GM19025 (cell line): ENCODE data around the gene MED15.

Experiments
- ATAC-seq: cut with Tn5 transposase; IDR thresholded peaks from one replicate; pipeline ENCODE4 v1.9.1; 2021; ENCODE audit warnings: mild to moderate bottlenecking, low read depth, moderate library complexity; ENCODE audit not compliant: unreplicated experiment

Gene MED15

DNA sequence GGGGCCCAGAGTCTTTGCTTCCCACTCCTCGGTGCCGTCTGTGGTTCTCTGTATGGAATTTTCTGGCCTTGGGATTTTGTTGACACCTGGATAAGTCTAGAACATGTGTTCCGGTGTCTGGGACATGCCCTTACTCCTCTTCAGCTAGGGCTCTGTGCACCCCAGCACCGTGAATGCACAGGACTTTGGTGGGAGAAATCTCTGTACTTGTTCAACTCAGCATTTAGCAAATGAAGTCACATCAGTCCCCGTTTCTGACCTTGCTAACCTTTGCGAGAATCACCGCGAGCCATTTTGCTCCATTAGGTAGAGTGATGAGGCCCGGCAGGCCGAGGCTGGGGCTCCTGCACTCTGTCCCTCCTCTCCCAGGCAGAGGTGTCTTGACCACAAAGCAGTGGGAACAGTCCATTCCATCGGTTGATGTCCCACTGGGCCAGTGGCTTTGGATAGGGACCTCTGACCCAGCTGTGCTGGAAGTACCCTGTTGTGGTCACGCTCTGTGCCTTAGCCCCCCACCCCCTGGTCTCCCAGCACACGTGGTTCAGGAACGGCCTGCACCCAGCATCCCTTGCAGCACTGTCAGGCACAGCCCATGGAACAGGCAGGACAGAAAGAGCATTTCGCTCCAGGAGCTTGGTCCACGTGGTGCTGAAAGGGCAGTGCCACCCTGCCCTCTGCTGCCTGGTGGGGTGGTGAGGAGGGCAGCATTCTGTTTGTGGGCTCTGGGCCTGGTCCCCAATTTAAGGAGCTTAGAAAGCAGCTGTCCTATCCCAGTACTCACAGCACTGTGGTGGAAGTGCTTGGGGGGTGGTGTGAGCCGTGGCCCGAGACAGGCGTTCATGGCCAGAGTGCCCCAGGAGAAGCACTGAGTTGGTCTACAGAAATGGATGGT is 73.4 kb downstream of the MED15 start:
- no peak for ATAC-seq

GRCh38 chr22:20581503-20582170 is 74.2 kb downstream of the MED15 start:
- ATAC-seq = no peak

DNA sequence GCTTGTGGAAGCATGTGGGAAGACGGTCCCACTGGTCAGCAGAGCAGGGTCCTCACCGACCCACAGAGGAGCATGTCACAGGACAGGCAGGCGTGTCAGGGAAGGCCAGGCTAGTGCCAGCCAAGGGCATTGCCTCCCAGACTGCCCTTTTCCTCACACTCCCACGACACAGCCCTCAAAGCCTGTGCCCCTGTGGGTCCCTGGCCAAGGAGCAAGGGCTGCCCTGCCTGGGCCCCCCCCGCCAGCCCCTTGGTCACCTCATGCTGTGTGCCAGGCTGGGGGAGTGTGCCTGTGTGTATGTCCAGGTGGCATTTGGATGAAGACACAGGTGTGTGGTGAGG is 74.7 kb downstream of the MED15 start:
- ATAC-seq = no peak

DNA sequence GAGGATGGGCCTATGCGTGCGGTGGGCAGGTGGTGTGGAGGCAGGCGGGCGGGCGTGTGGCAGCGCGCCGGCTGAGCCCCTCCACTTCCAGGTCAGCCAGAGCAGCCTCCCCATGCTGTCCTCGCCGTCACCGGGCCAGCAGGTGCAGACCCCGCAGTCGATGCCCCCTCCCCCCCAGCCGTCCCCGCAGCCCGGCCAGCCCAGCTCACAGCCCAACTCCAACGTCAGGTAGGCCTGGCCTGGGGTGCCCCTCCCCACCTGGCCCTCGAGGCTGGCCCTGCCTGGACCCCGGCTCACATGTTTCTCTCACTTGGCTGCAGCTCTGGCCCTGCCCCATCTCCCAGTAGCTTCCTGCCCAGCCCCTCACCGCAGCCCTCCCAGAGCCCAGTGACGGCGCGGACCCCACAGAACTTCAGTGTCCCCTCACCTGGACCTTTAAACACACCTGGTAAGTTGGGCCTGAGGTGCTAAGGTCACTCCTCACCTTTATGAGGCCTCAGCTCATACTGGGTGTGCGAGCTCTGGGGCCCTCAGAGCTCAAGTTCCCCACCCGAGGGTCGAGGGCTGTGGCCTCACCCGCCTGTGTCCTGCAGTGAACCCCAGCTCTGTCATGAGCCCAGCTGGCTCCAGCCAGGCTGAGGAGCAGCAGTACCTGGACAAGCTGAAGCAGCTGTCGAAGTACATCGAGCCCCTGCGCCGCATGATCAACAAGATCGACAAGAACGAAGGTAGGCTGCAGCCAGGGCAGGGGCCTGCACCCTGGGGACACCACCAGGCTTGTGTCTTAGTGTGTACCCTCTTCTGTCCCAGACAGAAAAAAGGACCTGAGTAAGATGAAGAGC is 75.3 kb downstream of the MED15 start:
- ATAC-seq = no peak

DNA sequence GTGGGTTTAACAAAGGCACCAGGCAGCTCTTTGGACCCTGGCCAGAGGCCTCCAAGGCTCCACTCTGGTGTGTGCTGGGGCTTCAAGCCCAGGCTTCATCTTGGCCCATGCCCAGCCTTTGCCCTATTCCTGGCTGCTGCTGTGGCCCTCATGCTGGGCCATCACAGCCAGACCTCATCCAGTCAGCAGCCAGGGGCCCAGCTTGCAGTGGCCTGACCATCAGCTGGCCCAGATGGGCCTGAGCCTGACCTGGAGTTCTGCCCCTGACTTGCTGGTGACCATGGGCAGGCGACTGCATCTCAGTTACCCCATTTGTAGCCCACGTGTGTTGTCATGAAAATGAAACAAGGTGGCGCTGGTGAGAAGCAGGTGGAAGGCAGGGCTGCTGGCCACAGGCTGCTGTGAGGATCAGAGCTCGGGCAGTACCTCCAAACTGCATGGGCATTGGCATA is 76.1 kb downstream of the MED15 start:
- ATAC-seq = no peak

DNA sequence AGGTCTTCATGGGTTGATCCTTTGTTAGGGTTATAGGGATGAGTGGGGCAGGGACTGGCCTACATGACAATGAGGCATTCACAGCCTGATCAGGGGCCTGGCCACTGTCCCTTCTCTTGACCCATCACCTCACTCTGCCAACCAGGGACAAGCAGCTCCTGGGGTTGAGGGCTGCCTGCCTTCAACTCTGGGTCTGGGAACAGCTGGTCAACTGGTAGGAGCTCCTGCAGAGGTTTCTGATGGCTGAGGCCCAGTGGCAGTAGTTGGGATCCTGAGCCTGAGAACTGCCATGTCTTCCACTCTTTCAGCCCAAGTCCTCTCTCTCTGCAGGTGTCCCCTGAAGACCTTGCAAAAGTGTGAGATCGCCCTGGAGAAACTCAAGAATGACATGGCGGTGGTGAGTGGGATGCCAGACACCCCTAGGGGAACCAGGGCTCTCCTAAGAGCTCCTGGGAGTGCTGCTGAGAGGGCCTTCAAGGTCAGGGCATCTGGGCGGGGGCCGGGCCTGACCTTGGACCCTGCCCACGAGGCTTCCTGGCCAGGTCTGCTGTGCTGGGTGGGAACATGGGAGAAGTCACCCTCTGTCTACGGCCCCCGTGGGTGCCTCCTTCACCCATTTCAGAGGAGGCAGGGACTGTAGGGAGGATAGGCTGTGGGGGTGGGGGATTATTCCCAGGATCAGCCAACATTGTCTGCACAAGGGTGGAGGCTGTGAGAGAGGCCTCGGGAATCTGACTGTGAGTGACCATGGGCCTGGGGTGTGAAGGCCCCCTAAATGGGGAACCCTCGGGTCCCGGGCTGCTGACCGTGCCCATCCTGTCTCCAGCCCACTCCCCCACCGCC is 76.8 kb downstream of the MED15 start:
- no peak for ATAC-seq

DNA sequence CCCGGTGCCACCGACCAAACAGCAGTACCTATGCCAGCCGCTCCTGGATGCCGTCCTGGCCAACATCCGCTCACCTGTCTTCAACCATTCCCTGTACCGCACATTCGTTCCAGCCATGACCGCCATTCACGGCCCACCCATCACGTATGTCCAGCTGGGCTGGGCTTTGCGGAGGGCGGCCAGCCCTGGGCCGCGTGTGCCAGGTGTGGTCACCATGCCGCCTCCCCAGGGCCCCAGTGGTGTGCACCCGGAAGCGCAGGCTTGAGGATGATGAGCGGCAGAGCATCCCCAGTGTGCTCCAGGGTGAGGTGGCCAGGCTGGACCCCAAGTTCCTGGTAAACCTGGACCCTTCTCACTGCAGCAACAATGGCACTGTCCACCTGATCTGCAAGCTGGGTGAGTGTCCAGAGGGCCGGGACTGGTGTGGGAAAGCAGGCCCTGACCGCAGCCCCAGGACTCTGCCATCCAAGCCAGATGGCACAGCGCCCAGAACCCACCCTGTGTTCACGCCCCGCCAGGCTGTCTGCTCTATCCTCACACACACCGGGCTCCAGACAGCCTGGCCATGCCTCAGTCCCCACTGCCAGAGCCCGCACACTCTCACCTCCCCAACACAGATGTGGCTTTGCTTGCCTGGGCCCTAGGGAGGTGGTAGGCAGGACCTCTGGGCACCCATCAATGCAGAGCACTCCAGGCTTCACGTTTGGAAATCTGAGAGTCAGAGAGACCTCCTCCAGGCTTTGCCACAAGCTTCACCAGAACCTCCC is 77.6 kb downstream of the MED15 start:
- no peak for ATAC-seq

DNA sequence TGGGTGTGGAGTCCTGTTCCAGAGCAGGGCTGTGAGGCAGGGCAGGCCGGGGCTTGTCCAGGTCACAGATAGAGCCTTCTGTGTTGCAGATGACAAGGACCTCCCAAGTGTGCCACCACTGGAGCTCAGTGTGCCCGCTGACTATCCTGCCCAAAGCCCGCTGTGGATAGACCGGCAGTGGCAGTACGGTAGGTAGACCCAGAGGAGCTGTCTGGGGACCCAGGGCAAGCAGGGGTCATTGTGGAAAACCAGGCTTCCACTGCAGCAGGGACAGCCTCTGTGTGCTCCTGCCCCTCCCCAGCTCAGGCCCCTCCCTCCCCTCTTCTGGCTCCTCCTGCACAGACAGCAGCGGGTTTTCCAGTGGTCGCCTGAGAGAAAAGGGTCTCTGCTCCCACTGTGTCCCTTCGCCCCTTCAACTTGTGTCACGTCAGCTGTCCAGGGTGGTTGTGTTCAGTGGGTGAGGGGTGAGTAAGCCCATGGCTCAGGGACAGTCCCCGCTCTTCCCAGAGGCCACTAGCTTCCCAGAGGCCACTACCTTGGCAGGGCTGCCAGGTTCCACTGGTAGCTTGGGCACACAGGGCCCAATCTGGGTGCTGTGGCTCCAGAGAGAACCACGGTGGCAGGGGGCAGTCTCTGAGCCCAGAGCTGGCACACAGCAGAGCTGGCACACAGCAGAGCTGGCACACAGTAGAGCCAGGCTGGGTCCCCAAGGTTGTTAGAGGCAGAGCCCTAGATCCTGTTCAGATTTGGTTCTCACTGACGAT is 78.4 kb downstream of the MED15 start:
- no peak for ATAC-seq

- no peak for ATAC-seq
Measured at GRCh38 chr22:20586403-20586745, 79.0 kb downstream of the MED15 start.

GRCh38 chr22:20587206-20587958 is 80.0 kb downstream of the MED15 start:
- ATAC-seq = no peak

DNA sequence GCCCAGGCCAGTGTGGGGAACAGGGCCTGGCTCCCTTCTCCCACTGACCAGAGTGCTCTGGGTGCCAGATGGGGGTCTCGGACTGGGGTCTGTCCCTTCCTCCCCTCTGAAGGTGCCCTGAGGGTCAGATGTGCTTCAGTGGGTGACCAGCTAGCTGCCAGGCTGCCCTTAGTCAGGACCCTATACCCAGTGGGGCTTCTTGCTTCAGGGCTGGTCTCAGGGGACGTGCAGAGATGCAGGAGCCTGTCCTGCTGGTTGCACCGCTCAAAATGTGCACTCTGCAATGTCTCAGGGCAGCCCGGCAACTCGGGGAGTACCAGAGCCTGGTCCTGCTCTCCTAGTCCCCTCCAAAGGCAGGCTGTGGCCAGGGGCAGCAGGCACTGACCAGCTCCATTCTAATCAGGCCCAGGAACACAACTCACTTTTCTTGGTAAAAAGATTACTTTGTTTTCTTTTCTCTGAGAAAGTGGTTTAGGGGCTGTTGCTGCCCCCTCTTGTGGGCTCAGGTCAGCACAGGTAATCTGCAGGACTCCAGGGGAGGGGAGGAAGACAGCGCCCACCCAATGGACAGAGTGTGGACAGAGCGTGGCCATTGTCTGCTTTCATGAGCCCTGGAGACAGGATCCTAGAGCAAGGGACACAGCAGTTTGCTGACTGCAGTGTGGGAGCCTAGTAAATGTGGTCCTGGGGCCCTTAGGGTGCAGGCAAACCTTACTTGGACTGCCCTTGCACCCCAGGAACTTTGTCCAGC is 80.9 kb downstream of the MED15 start:
- no peak for ATAC-seq

DNA sequence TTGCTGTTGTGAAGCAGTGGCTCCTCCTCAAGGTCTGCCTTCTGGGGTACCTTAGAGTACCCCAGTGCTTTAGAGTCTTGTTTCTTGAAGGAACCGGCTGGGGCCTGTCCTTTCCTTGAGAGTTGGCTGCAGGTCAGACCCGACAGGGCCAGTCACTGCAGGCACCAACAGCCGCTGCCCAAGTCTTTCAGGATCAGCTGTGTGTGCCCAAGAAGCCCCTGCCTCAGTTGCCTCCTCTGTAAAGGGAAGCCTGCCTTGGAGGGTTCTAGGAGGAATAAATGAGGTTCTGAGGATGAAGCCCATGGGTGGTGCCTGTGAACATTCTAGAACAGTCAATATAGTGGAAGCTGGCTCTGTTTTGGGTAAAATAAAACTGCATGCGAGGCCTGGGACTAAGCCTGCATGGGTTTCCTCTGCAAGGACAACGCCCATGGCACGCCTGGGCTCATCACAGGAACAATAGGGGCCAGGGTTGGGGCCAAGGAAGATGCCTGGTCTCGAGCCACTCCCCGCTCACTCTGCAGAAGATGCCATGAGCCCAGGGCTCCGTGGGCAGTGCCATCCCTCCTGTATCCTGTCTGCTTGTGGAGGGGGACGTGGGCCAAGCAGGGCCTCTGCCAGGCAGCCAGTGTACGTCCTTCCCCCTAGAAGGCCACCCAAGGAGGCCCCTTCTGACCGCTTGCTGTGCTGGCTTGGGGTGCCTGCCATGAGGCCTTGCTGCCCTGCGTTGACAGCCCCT is 81.6 kb downstream of the MED15 start:
- no peak for ATAC-seq

DNA sequence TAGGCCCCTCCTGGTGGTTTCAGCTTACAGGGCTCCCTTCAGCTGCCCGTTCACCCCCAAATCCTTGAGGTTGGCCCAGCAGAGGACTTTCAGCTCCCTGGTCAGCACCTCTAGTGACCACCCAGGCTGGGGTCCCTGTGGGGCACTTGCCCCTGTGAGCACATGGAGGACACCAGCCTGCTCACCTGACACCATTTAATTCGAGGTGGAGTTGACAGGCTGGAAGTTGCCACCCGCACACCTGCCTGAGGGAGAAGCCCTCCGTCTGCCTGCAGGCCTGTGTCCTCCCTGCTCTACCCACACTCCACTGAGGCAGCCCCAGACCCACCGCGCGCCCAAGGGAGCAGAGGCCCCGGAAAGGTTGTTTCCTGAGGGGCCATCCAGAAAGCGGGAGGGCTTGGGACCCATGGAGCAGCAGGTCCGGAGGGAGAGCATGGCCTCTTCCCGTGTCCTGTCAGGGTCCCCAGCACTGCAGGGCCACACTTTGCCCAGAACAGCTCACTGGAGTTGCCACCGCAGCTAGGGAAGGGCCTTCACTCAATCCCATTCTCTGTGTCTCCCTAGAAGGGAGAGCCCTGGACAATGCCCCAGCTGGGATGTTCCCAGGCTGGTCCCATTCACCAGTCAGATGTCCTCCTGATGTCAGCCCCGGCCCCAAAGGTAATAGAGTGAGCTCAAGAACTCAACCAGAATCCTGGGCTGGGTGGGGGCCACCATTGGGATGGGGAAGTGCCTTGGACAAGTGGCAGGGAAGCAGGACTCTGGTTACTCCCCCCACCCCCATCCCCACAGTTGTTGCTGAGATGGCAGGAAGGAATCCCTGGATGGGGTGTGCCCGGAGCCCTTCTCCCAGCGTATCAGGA is 82.4 kb downstream of the MED15 start:
- ATAC-seq = no peak

DNA sequence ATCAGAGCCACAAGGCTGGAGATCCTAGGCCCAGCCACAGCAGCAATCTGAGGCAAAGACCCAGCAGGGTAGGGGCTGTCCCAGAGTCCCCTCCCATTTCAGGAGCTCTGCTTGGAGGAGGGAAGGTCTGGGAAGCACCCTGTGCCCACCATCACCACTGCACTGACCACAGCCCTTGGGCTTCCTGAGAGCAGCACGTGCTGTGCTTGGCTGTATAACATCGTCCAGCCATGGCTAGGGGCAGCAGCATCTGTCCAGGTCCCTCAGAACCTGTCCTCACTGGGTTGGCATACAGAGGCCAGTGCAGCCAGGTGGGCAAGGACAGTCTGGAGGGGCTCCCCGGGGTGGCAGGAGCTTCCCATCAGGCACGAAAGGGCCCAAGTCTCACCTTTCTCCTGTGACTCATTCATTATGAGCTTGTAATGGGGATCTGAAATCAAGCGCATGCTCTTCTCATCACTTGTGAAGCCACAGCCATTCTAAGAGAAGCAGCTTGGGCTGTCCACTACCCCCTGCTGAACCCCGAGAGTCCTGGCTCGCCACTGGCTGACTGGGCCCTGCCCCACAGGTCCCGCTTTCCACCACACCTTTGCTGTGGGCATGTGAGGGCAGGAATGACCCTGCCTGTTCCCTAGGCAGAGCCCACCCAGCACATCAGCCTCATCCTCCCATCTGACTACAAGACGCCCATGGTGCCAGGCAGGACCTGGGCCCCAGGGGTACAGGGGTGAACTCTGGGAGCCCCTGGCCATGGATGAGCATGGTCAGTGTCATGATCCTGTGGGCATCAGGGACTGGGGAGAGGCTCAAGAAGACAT is 83.3 kb downstream of the MED15 start:
- no peak for ATAC-seq

DNA sequence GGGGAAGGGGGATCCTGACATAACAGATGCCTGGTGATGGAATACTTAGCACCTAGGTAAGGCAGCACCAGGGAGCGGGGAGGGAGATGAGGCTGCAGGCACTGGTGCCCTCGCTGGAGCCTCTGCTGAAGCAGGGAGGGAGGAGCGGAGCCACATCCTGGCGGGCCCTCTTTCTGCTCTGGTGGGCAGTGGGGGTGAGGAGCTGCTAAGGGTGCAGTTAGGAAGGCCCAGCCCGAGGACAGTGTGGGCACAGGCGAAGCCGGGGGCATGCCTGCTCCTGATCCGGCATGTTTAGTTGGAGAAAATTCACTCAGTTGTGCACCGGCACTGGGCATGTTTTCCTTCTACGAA is 83.9 kb downstream of the MED15 start:
- no peak for ATAC-seq
